ENCODE data around the gene INIP.

The INIP gene

GRCh38 chr9:112717661-112718331, at the start of gene INIP:
INIP (minus strand) TSS chr9:112718117; CDS start chr9:112716485, 1,632 bp downstream.
- peak; percentile 84 to 91 for DNase-seq

- no peak for DNase-seq
Measured at GRCh38 chr9:112765281-112765680, 47.4 kb upstream of the INIP start.

- DNase-seq: no peak
Measured at GRCh38 chr9:112764837-112765236, 46.9 kb upstream of the INIP start.

GRCh38 chr9:112764344-112764743, 46.4 kb upstream of the INIP start:
- no peak for DNase-seq

GRCh38 chr9:112762726-112763518, 45.0 kb upstream of the INIP start:
- no peak for DNase-seq

- no peak for DNase-seq
Measured at GRCh38 chr9:112761912-112762655, 44.2 kb upstream of the INIP start.

- no peak for DNase-seq
Measured at GRCh38 chr9:112760821-112761220, 42.9 kb upstream of the INIP start.

- no peak for DNase-seq
Measured at GRCh38 chr9:112757940-112758339, 40.0 kb upstream of the INIP start.

GRCh38 chr9:112757282-112757883, 39.5 kb upstream of the INIP start:
- no peak for DNase-seq

GRCh38 chr9:112755675-112756074, 37.8 kb upstream of the INIP start:
- DNase-seq: no peak

- no peak for DNase-seq
Measured at GRCh38 chr9:112755016-112755427, 37.1 kb upstream of the INIP start.

- DNase-seq: no peak
Measured at GRCh38 chr9:112754578-112754977, 36.7 kb upstream of the INIP start.

GRCh38 chr9:112753725-112754124, 35.8 kb upstream of the INIP start:
- no peak for DNase-seq

- no peak for DNase-seq
Measured at GRCh38 chr9:112752334-112753125, 34.6 kb upstream of the INIP start.

GRCh38 chr9:112751056-112751795, 33.3 kb upstream of the INIP start:
- DNase-seq: no peak

GRCh38 chr9:112750764-112751055, 32.8 kb upstream of the INIP start:
- DNase-seq: no peak

- peak; percentile 46 to 83 for DNase-seq
Measured at GRCh38 chr9:112750016-112750763, 32.3 kb upstream of the INIP start, which contains the start of gene SNX30. SNX30 (plus strand) TSS chr9:112750760; CDS start chr9:112751002, 242 bp downstream.

GRCh38 chr9:112747094-112747493, 29.2 kb upstream of the INIP start:
- no peak for DNase-seq

GRCh38 chr9:112744177-112744576, 26.3 kb upstream of the INIP start:
- no peak for DNase-seq

GRCh38 chr9:112743216-112743836, 25.4 kb upstream of the INIP start:
- DNase-seq: no peak
